COR-L47 (cell line): ENCODE measurements around the gene KCTD2.
"Not testable (repeated sequence)": the region's sequence is repeated elsewhere in the genome, so short reads cannot be mapped to it uniquely, and the experiment has no call there.

Experiments used
- DNase-seq: peaks from one replicate; lab custom pipeline; 2025; lab: John Stamatoyannopoulos, UW

KCTD2 gene

GRCh38 chr17:75020331-75021110 lies 26.5 kb upstream of the KCTD2 start:
- DNase-seq = no peak

GRCh38 chr17:75024686-75025397 lies 22.2 kb upstream of the KCTD2 start:
- DNase-seq = no peak

- DNase-seq = not testable (repeated sequence)
Measured at GRCh38 chr17:75025398-75025734, 21.7 kb upstream of the KCTD2 start.

- not testable (repeated sequence) for DNase-seq
Measured at GRCh38 chr17:75026650-75027049, 20.4 kb upstream of the KCTD2 start.

GRCh38 chr17:75030161-75030560 lies 16.9 kb upstream of the KCTD2 start:
- no peak for DNase-seq

GRCh38 chr17:75031972-75032719 lies 14.9 kb upstream of the KCTD2 start:
- DNase-seq = peak; percentile 75

GRCh38 chr17:75032720-75033280 lies 14.2 kb upstream of the KCTD2 start:
- DNase-seq = no peak

- DNase-seq = peak; percentile 85
Measured at GRCh38 chr17:75033346-75034235, 13.4 kb upstream of the KCTD2 start.

- peak; percentile 86 for DNase-seq
Measured at GRCh38 chr17:75034236-75034908, 12.7 kb upstream of the KCTD2 start.

GRCh38 chr17:75036643-75037268 lies 10.3 kb upstream of the KCTD2 start:
- no peak for DNase-seq

- DNase-seq = no peak
Measured at GRCh38 chr17:75039238-75039637, 7.8 kb upstream of the KCTD2 start.

GRCh38 chr17:75041656-75042280 lies 5.3 kb upstream of the KCTD2 start:
- no peak for DNase-seq

- DNase-seq = not testable (repeated sequence)
Measured at GRCh38 chr17:75043789-75044188, 3.2 kb upstream of the KCTD2 start.

- no peak for DNase-seq
Measured at GRCh38 chr17:75044716-75045115, 2.3 kb upstream of the KCTD2 start.

- DNase-seq = not testable (repeated sequence)
Measured at GRCh38 chr17:75045946-75046406, 1.0 kb upstream of the KCTD2 start.

- no peak for DNase-seq
Measured at GRCh38 chr17:75047398-75048098, 523 bp downstream of the KCTD2 start.

- DNase-seq = no peak
Measured at GRCh38 chr17:75048249-75048878, 1.3 kb downstream of the KCTD2 start.

- DNase-seq = no peak
Measured at GRCh38 chr17:75049057-75049456, 2.0 kb downstream of the KCTD2 start.

GRCh38 chr17:75049706-75050105 lies 2.7 kb downstream of the KCTD2 start:
- no peak for DNase-seq
